Body of pancreas (tissue), 4 donors: ENCODE measurements around the gene GFY.

ENCODE experiments used
- POLR2A ChIP-seq, 3 donors: fragments of 450-650 bp; IDR thresholded peaks; one replicate each; pipeline ENCODE4 v1.6.1; 2016; ENCODE audit warnings: antibody characterized with exemption in 3 of 3, mild to moderate bottlenecking in 2 of 3
- TF ChIP-seq, protein P1 (sequence below), 7 experiments: fragments of 450-650 bp in 4 of 7; fragments of 200-600 bp in 3 of 7; sonication (generic) in 3 of 7; IDR thresholded peaks; one replicate each; pipeline ENCODE4 v1.5.1; 2016 to 2019; ENCODE audit warnings: antibody characterized with exemption in 7 of 7

GRCh38 chr19:49448432-49448786 lies 23.2 kb downstream of the GFY start:
- TF ChIP-seq POLR2A (IDR thresholded peaks at IDR 0.05), result no peak
- TF ChIP-seq, protein P1, sequence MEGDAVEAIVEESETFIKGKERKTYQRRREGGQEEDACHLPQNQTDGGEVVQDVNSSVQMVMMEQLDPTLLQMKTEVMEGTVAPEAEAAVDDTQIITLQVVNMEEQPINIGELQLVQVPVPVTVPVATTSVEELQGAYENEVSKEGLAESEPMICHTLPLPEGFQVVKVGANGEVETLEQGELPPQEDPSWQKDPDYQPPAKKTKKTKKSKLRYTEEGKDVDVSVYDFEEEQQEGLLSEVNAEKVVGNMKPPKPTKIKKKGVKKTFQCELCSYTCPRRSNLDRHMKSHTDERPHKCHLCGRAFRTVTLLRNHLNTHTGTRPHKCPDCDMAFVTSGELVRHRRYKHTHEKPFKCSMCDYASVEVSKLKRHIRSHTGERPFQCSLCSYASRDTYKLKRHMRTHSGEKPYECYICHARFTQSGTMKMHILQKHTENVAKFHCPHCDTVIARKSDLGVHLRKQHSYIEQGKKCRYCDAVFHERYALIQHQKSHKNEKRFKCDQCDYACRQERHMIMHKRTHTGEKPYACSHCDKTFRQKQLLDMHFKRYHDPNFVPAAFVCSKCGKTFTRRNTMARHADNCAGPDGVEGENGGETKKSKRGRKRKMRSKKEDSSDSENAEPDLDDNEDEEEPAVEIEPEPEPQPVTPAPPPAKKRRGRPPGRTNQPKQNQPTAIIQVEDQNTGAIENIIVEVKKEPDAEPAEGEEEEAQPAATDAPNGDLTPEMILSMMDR (IDR thresholded peaks at IDR 0.05), result no peak
